ENCODE results near the gene ITGB3. TPM values are rescaled to one million over a fixed set of nuclear protein-coding genes. Genes with fewer than 3 reads are reported as not detected.
A peak's percentile ranks its signal among the peaks of the same experiment; 100 is the strongest.

ITGB3 gene
- total and polyA plus RNA-seq, 9 of the 15 experiments (the other 6 are each of a cell fraction or from before 2014, with no cell fraction given), result 0.08 to 2.6 (median 0.62) TPM; not detected in 1

- no peak for TF ChIP-seq DEAF1 (CRISPR knock-in tag; IDR thresholded peaks at IDR 0.05)
- TF ChIP-seq JUN (IDR thresholded peaks at IDR 0.05; ENCODE audit: borderline replicate concordance, low read depth, low read length), result peak; percentile 31; the same call in 1 of the 2 replicates
- no peak for TF ChIP-seq JUN (CRISPR knock-in tag; IDR thresholded peaks at IDR 0.05; ENCODE audit: borderline replicate concordance)
- no peak for TF ChIP-seq POLR2H (tag; IDR thresholded peaks at IDR 0.05; ENCODE audit: low read depth)
- peak; percentile 77 for TF ChIP-seq TAF1 (IDR thresholded peaks at IDR 0.05; ENCODE audit: control insufficient read depth, extremely low read depth, insufficient read depth, low read length, severe bottlenecking)
- TF ChIP-seq RNF2 (IDR thresholded peaks at IDR 0.05), result peak; percentile 80; the same call in 1 of the 2 replicates
- TF ChIP-seq VEZF1 (CRISPR knock-in tag; IDR thresholded peaks at IDR 0.05), result peak; percentile 55
- TF ChIP-seq SMARCC2 (IDR thresholded peaks at IDR 0.05; ENCODE audit: low read depth), result peak; percentile 92
- TF ChIP-seq SMARCA4 (IDR thresholded peaks at IDR 0.05), result peak; percentile 96
- peak; percentile 19; the same call in 1 of the 2 replicates for TF ChIP-seq KLF6 (CRISPR knock-in tag; IDR thresholded peaks at IDR 0.05; ENCODE audit: borderline replicate concordance)
- peak; percentile 94 for TF ChIP-seq CBFA2T3 (IDR thresholded peaks at IDR 0.05)
- TF ChIP-seq ATF1 (CRISPR knock-in tag; IDR thresholded peaks at IDR 0.05), result no peak
- TF ChIP-seq ATF1 (tag; IDR thresholded peaks at IDR 0.05), result peak; percentile 53
- TF ChIP-seq L3MBTL2 (IDR thresholded peaks at IDR 0.05), result peak; percentile 77
- no peak for TF ChIP-seq ZNF431 (CRISPR knock-in tag; IDR thresholded peaks at IDR 0.05)
- TF ChIP-seq FOXK1 (CRISPR knock-in tag; IDR thresholded peaks at IDR 0.05; ENCODE audit: borderline replicate concordance), result no peak
- peak; percentile 99 for TF ChIP-seq C11orf30 (IDR thresholded peaks at IDR 0.05; ENCODE audit: low read depth)
- TF ChIP-seq POLR2A (conservative IDR thresholded peaks at IDR 0.05), result no peak
- TF ChIP-seq GMEB1 (CRISPR knock-in tag; IDR thresholded peaks at IDR 0.05), result 0 out of 2 replicates have a peak, but pooled peaks have one; percentile 34
- no peak for TF ChIP-seq ZNF23 (CRISPR knock-in tag; IDR thresholded peaks at IDR 0.05)
- peak; percentile 61 for TF ChIP-seq EP400 (IDR thresholded peaks at IDR 0.05)
- TF ChIP-seq TEAD1 (CRISPR knock-in tag; IDR thresholded peaks at IDR 0.05), result peak in 1 of 2 experiments; percentile 63; a peak in 2 of 4 replicates
- TF ChIP-seq RBFOX2 (IDR thresholded peaks at IDR 0.05; ENCODE audit: low read depth, low read length), result no peak
- peak in 1 of 2 experiments; percentile 88; a peak in 3 of 4 replicates for TF ChIP-seq RCOR1 (IDR thresholded peaks at IDR 0.05; ENCODE audit: borderline replicate concordance in 1 of 2, low read depth in 2 of 2, low read length in 2 of 2)
- TF ChIP-seq, protein P1, sequence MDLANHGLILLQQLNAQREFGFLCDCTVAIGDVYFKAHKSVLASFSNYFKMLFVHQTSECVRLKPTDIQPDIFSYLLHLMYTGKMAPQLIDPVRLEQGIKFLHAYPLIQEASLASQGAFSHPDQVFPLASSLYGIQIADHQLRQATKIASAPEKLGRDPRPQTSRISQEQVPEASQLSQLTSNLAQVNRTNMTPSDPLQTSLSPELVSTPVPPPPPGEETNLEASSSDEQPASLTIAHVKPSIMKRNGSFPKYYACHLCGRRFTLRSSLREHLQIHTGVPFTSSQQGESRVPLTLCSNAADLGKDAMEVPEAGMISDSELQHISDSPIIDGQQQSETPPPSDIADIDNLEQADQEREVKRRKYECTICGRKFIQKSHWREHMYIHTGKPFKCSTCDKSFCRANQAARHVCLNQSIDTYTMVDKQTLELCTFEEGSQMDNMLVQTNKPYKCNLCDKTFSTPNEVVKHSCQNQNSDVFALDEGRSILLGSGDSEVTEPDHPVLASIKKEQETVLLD (IDR thresholded peaks at IDR 0.05), result peak; percentile 71; the same call in 1 of the 2 replicates
Measured at GRCh38 chr17:47288531-47289116, 35.0 kb downstream of the ITGB3 start (continued).
